Measurements from ENCODE around the gene ADAM33.

Gene ADAM33

DNA sequence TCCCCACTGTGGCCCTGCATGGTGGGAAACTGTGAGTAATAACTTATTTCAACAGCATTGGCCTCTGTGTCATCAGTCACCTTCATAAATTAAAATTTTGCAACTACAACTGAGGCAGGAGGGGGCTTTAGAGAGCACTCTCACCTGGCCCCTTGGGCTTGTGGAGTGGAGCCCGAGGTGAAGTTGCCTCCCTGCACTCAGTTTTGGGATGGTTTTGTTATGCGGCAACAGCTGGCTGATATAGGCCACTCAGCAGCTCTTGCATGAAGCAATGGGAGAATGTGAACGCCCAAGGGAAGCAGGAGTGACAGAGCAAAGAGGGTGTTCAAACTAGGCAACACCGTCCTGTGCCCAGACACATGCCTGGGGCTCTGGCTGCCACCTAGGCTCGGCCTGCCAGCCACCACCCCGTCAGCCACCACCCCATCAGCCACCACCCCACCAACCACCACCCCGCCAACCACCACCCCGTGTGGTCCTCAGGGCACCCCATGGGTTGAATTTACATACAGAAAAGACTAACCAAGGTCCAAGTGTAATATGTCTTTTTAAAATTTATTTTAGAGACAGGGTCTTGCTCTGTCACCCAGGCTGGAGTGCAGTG is 14.3 kb downstream of the ADAM33 start:
- no peak for DNase-seq (ENCODE audit: low spot score)

DNA sequence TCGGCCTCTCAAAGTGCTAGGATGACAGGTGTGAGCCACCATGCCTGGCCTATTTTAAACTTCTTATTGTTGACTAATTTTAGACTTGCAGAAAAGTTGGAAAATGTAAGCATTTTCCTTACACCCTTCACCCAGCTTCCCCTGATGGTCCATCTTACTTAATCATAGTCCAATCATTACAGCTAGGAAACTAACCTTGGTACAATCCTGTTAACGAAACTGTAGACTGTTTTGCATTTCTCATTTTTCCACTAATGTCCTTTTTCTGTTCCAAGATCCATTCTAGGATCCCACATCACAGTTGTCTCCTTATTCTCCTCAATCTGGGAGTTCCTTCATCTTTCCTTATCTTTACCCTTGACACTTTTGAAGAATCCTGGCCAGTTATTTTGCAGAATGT is 18.0 kb downstream of the ADAM33 start:
- no peak for DNase-seq (ENCODE audit: low spot score)

DNA sequence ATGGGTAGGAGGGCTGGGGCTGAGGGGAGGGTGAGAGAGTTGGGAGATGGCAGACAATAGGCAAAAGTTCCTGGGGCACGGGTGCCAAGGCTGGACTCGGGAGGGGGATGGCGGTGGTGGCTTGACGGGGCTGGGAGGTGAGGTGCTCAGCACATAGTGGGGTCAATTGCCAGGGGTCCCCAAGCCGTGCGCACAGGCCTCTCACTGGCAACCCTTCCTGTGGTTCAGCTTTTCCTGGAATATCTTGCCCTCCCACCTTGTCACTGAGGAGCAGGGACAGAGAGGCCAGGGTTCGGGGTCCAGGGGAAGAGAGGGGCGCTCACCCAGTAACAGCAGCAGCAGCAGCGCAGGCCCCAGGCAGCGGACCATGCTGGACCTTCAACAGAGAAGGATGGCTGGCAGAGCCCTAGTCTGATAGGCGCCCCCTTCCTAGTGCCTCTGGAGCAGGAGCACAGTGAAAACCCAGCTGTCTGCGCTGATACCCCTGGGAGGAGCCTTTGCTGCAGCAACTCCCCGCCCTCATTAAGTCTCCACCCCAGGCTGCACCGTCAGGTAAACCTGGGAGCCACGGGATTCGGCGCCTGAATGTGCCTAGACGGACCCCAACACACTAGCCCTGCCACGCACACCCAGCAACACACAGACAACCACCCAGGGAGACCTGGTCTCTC is 18.6 kb downstream of the ADAM33 start, which contains the start of gene GFRA4:
Gene GFRA4 (minus strand): TSS at position 369 of the 671 bp plus-strand sequence. CDS start 0 bp downstream, at position 369.
- no peak for DNase-seq (ENCODE audit: low spot score)

DNA sequence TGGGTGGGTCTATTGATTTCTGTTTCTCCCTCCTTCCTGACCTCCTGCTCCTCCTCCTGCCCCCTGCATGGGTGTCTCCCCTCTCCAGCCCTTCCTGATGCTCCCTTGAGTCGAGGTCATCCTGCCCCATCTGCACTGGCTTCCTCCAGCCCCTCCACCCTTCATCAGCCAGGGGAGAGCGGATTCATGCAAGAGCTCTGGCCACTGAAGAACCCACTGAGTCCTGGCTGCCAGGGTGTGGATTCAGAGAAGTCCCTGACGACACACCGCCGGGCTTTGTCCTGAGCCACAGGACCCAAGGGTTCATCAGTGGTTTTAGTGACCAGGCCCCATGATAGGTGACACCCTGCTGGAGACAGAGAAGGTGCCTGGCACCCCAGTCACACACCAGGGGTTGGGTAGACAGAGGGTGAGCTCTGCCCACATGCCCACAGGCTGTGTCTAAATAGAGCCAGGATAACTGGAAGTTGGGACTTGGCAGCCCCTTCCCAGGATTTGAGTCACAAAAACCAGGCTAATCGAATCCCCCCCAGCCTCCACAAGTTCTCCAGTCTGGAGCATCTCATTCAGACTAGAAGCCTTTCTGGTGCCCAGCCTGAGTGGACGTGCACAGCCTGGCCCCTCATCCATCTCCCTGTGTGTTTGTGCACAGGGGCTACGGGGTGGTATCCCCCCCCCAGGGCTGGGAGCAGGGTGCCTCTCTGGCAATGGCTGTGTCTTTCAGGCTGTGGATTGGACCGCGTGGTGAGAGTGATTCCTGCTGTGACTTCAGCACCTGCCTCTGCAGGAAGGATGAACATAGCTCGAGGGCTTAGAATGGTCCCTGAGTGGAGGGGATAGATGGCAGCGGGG is 19.8 kb downstream of the ADAM33 start:
- DNase-seq (ENCODE audit: low spot score): no peak

- no peak for DNase-seq (ENCODE audit: low spot score)
Observed at GRCh38 chr20:3661060-3661813, 20.6 kb downstream of the ADAM33 start.

GRCh38 chr20:3660262-3661059 is 21.3 kb downstream of the ADAM33 start:
- DNase-seq (ENCODE audit: low spot score): no peak

- no peak for DNase-seq (ENCODE audit: low spot score)
Observed at GRCh38 chr20:3659492-3660261, 22.1 kb downstream of the ADAM33 start.

DNA sequence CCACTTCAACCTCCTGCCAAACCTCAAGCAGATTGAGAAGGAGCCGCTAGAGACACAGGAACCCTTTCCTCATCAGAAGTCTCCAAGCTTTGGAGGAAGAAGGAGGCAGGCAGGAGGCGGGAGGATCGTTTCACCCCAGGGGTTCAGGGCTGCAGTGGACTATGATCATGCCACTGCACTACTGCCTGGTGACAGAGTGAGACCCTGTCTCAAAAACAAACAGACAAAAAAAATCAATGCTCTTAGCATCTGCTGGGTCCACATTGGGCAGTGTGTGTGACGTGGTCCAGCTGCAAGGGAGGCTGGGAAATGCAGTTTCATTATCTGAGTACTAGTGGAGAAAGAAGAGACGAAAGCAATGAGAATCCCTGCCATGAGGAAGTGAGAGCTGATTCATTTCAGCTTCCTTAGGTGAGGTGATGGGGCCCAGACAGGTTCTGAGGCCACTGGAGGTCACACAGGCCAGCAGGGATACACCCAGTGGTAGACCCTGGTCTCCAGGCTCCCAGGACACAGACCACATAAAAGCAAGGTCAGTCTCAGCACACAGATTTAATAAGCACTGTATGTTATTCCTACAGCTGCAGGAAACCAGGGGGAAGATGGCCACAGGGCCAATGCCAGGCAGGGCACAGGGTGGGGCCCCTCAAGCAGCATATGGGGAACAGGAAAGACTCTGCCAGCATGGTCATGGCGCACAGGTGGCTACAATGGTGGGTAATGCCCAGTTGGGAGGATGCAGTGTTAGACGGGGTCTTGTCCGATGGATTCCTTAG is 22.9 kb downstream of the ADAM33 start:
- no peak for DNase-seq (ENCODE audit: low spot score)

DNA sequence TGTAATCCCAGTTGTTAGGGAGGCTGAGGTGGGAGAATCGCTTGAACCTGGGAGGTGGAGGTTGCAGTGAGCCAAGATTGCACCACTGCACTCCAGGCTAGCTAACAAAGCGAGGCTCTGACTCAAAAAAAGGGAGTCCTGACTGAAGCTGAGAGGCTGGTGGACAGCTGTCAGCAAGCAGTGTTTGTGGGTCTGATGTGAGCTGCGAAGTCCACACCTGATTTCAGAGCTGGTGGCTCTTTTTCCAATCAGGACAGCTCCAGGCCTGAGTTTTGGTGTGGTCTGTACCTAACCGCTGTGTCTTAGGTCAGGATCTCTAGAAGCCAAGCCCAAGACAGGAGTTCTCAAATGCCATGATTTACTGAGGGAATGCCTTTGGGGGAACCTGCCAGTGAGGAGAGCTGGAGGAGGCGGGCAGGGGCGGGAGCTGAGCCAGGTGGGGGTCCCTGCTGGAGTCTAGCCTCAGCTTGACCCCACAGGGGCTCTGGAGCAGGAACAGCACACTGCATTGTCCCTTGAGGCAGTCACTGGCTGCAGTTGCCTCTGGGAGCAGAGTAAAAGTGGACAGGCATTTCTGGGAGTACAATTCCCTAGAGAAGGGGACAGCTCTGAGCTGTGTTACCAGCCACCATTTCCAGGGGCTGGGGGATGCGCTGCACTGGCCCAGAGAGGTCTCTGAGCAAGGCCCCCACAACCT is 23.6 kb downstream of the ADAM33 start:
- no peak for DNase-seq (ENCODE audit: low spot score)

GRCh38 chr20:3655131-3655405 is 26.7 kb downstream of the ADAM33 start:
- DNase-seq (ENCODE audit: low spot score): no peak

DNA sequence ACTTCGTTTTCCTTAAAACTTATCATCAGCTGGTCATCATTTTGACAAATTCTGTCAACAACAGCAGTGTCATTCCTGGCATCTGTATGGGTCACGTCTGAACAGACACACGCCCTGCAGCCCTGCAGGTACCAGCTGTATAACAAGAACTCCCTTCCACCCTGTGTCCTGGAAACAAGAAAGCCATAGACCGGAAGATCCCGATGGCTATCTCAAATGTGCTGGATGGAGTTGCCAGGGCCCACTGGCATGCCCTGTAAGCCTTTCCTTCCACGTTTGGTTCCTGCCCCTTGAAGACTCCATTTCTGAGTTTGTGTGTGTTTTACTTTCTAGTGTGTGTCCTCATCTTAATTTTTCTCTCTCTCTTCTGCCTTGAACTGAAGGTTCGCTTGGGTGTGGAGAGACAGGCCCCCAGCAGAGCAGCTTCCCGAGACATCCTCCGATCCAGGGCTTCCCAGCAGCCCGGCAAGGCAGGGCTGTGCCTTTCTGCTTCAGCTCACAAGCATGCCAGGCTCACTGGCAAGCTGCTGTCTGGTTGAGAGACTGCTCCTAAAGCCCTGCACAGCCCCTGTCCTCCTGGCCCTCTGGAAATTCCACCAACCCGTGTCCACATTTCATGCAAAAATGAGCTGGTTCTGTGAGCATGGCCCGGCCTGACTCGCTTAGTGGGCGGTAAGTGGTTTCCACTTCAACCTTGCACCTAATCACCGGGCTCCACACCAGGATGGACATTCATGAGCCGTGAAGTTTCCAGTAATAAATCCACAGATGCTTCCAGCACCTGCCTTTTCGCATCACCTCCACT is 27.3 kb downstream of the ADAM33 start:
- no peak for DNase-seq (ENCODE audit: low spot score)

- no peak for DNase-seq (ENCODE audit: low spot score)
Observed at GRCh38 chr20:3653921-3654320, 27.9 kb downstream of the ADAM33 start.

DNA sequence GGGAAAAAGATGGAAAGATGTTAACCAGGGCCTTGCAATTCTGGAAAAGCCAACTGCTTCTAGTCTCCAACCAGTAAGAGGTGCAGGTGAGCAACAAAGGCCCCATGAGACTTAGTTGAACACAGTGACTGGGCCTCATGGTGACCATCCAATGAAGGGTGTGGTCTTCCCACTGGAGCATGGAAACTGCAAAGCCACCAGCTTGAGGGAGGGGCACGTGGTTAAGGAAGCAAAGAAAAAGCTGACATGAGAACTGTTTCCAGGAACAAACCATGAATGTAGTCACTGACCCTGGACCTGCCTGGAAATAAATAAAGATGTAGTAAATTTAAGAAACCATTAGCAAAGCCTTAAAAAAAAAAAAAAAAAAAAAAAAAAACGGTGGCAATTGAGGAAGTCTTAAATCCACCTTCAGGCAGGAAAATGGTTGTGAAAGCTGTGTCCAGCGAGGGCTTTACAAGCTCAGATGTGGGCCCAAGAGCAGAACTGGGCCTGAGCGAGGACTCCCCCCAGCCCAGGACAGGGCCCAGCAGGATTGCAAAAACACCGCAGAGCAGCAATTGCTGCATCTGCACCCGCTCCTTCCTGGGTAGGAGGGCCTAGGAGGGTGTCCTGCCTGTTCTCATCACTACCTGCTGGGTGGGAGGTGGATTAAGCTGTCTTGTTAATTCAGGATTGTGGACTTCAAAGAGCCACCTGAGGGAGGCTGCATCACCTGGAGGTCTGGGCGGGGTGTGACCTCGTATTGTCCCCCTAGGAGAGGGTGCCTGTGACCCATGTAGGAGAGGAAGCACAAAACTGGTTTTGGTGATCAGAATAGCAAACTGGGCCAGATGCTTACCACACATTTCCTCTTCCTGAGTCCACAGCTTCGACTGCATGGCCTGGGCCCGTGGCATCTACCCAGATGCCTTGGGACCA is 28.9 kb downstream of the ADAM33 start:
- DNase-seq (ENCODE audit: low spot score): no peak

DNA sequence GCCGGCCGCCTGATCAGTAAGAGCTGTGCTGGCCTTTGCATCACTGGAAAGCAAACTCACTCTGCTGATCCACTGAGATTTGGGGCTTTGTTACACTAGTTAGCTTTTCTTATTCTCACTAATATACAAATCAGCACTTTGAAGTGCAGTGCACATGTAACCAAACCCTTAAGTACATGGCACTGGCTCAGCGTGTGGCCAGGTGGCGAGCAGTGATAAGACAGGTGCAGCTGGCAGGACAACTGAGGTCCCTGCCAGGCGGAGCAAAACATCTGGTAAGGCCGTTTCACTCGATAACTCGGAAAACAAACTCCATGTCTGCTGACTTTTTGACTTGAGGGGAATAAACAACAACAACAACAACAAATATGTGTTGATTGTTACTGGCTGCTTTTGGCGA is 29.6 kb downstream of the ADAM33 start:
- DNase-seq (ENCODE audit: low spot score): no peak

DNA sequence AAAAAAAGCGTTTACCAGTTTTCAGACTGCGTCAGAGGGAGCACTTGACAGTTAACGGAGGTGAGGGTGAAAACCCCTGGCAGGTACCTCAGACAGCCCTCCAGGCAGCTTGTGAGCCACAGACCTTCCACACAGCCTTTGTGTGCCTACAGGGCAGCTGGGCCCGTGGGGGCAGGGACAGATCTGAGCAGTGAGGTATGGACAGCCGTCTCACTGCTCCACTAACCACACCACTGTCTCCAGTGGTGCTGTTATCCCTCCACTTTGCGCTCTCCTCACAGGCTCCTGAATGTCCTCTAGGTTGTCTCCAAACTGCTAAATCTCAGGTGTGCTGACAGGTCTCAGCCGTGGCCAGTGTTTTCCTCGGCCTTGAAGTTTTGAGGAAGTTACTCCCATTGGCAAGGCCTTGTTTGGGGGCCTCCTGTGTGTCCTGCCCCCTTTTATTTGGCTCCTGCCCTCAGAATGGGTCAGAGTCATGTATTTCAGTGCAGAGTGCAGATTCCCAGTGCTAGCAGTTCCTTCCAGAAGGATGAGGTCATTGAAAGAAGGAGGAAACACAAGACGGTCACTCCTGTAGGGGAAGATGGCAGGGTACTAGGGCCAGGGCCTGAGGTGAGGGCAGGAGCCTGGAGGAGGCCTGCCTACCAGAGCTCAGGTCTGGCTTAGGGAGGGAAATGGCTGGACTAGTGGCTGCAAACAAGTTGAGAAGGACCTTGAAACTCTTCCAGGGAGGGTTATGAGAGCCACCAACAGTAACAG is 30.4 kb downstream of the ADAM33 start:
- DNase-seq (ENCODE audit: low spot score): no peak

GRCh38 chr20:3648951-3649350 is 32.9 kb downstream of the ADAM33 start:
- DNase-seq (ENCODE audit: low spot score): no peak

- no peak for DNase-seq (ENCODE audit: low spot score)
Observed at GRCh38 chr20:3647473-3647872, 34.3 kb downstream of the ADAM33 start.

All from HuH-7 (cell line).